BJ (cell line): ENCODE measurements around the gene PHACTR3. TPM values are rescaled to one million over a fixed set of nuclear protein-coding genes. Genes with fewer than 3 reads are reported as not detected.
"Not testable (repeated sequence)": the region's sequence is repeated elsewhere in the genome, so short reads cannot be mapped to it uniquely, and the experiment has no call there.

ENCODE experiments used
- CTCF ChIA-PET: fragments of 350-600 bp; formaldehyde crosslinking; extraction: SDS; loops from one replicate; lab custom pipeline; 2021; ENCODE audit warnings: antibody characterized with exemption, inconsistent platforms; lab: Yijun Ruan, JAX
- POLR2A ChIA-PET: fragments of 300-600 bp; sonication (Branson Sonifier 250); formaldehyde crosslinking; extraction: SDS; loops from one replicate; lab custom pipeline; 2021; ENCODE audit warnings: antibody characterized with exemption; lab: Charles Lee
- DNase-seq: peaks from one replicate; pipeline ENCODE4 v3.0.0-alpha.2; 2011; ENCODE audit warnings: low read depth
- H3K27me3 ChIP-seq: 2 replicates; pipeline ENCODE4 v1.6.0; 2011; ENCODE audit warnings: low read length; ENCODE audit not compliant: control insufficient read depth, insufficient read depth
- H3K36me3 ChIP-seq: 2 replicates; pipeline ENCODE4 v1.5.1; 2011; ENCODE audit warnings: low read length; ENCODE audit not compliant: control insufficient read depth, insufficient read depth
- H3K4me3 ChIP-seq: 2 replicates; pipeline ENCODE4 v1.5.1; 2011; ENCODE audit warnings: low read depth, mild to moderate bottlenecking, control low read depth, low read length
- polyA plus RNA-seq: library from polyadenylated mRNA; depleted of rRNA; stranded (reverse); fragments of >200 nt; gene quantifications from 2 replicates; pipeline ENCODE4 v1.2.3, GENCODE V29; 2011
- TF ChIP-seq, protein P1 (sequence below): IDR thresholded peaks from 2 replicates; pipeline ENCODE4 v1.5.1; 2011; ENCODE audit warnings: low read depth, mild to moderate bottlenecking, control low read depth, inconsistent platforms, low read length, moderate library complexity; ENCODE audit not compliant: insufficient read depth

Gene PHACTR3
- polyA plus RNA-seq, 1 experiment, result not detected

DNA sequence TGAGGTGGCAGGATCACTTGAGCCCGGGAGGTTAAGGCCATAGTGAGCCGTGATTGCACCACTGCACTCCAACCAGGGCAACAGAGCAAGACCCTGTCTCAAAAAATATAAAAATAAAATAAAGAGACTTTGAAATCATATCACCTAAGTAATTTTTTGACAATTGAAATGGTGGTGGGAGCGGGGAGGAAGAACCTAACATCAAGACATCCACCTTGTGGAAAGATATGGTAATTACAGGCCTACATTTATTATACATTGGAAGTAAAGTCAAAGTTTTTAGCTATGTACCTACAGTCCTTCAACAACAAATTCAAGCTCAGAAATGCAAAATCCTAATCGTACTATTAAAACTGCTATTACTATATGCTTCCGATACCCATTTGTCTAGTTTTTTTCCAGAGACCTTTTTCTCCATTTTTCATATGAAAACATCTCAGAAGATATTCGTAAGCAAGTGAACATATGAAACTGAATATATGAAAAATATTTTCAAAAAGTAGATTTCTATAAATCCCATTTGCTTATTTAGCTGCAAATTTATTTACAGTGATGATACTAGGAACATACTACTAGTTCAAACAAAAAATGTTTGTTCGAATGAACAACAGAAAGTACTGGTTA is 245.8 kb downstream of the PHACTR3 start:
- Histone ChIP-seq H3K27me3 (no peaks in the 10 kb centered on the region), H3K4me3 (no peak overlapping the region), H3K36me3 (no peaks in the 10 kb centered on the region)
- TF ChIP-seq, protein P1, sequence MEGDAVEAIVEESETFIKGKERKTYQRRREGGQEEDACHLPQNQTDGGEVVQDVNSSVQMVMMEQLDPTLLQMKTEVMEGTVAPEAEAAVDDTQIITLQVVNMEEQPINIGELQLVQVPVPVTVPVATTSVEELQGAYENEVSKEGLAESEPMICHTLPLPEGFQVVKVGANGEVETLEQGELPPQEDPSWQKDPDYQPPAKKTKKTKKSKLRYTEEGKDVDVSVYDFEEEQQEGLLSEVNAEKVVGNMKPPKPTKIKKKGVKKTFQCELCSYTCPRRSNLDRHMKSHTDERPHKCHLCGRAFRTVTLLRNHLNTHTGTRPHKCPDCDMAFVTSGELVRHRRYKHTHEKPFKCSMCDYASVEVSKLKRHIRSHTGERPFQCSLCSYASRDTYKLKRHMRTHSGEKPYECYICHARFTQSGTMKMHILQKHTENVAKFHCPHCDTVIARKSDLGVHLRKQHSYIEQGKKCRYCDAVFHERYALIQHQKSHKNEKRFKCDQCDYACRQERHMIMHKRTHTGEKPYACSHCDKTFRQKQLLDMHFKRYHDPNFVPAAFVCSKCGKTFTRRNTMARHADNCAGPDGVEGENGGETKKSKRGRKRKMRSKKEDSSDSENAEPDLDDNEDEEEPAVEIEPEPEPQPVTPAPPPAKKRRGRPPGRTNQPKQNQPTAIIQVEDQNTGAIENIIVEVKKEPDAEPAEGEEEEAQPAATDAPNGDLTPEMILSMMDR, result peak; percentile 58
- DNase-seq, result no peak
- ChIA-PET POLR2A (no interaction called here), CTCF (interaction anchor here (0.6 to 6.2 kb wide), 12 partner anchors 10 to 1459 kb away, joined by 3 to 79 read pairs (median 4); no protein-coding TSS in a partner anchor)

DNA sequence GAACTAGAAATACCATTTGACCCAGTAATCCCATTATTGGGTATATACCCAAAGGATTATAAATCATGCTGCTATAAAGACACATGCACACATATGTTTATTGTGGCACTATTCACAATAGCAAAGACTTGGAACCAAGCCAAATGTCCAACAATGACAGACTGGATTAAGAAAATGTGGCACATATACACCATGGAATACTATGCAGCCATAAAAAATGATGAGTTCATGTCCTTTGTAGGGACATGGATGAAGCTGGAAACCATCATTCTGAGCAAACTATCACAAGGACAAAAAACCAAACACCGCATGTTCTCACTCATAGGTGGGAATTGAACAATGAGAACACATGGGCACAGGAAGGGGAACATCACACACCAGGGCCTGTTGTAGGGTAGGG is 252.2 kb downstream of the PHACTR3 start:
- DNase-seq, H3K36me3 ChIP-seq, POLR2A ChIA-PET, H3K27me3 ChIP-seq, H3K4me3 ChIP-seq, CTCF ChIA-PET: not testable (repeated sequence)

DNA sequence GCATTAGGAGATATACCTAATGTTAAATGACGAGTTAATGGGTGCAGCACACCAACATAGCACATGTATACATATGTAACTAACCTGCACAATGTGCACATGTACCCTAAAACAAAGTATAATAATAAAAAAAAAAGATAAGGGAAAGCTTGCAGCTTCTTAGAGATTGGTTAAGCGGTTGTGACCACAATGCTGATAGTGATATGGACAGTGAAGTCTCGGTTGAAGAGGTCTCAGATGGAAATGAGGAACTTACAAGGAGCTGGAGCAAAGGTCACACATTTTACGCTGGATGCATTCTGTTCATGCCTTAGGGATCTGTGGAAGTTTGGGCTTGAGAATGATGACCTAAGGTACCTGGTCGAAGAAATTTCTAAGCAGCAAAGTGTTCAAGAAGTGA is 252.6 kb downstream of the PHACTR3 start:
- H3K4me3 ChIP-seq, DNase-seq, H3K36me3 ChIP-seq, POLR2A ChIA-PET, H3K27me3 ChIP-seq, CTCF ChIA-PET: not testable (repeated sequence)

DNA sequence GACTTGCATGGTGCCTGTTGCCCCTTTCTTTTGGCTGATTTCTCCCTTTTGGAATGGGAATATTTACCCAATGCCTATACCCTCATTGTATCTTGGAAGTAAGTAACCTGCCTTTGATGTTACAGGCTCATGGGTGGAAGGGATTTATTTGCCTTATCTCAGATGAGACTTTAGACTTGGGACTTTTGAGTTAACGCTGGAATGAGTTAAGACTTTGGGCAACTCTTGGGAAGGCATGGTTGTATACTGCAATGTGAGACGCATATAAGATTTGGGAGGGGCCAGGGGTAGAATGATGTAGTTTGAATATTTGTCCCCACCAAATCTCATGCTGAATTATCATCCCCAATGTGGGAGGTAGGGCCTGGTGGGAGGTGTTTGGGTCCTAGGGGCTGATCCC is 253.6 kb downstream of the PHACTR3 start:
- DNase-seq, result no peak
- H3K36me3 ChIP-seq, result no peaks in the 10 kb centered on the region
- H3K4me3 ChIP-seq, result no peak overlapping the region
- CTCF ChIA-PET, result interaction anchor here (0.7 kb wide), 1 partner anchor 100 kb away, joined by 3 read pairs; no protein-coding TSS in a partner anchor
- TF ChIP-seq, protein P1, result no peak
- H3K27me3 ChIP-seq, result no peaks in the 10 kb centered on the region
- POLR2A ChIA-PET, result no interaction called here

DNA sequence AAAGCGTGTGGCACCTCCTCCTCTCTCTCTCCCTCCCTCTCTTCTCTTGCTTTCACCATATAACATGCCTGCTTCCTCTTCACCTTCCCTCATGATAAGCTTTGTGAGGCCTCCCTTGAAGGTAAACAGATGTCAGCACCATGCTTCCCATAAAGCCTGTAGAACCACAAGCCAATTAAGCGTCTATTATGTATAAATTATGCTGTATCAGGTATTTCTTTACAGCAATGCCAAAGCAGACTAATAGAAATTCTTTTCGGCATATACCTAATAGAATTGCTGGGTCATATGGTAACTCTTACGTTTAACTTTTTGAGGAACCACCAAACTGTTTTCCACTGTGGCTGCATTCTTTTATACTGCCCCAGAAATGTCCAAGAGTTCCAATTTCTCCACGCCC is 254.1 kb downstream of the PHACTR3 start:
- H3K4me3 ChIP-seq, result no peak overlapping the region
- no peak for DNase-seq
- no peaks in the 10 kb centered on the region for H3K36me3 ChIP-seq
- ChIA-PET POLR2A (no interaction called here), CTCF (interaction anchor here (0.7 kb wide), 1 partner anchor 100 kb away, joined by 3 read pairs; no protein-coding TSS in a partner anchor)
- TF ChIP-seq, protein P1, result no peak
- no peaks in the 10 kb centered on the region for H3K27me3 ChIP-seq

DNA sequence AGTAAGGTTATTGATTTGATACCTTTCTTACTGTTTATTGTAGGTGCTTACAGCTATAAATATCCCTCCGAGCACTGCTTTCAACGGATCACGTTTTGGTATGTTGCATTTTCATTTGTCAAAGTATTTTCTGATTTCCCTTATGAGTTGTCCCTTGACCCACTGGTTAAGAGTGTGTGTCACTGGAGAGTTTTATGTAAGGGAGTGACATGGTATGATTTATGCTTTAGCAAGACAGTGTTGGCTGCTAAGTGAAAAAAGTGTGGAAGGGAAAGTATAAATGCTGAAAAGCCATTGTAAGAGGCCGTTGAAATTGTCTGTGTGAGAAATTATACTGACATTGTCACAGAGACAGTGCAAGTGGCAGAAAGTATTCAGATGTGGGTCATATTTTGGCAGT is 257.1 kb downstream of the PHACTR3 start:
- TF ChIP-seq, protein P1, result no peak
- CTCF ChIA-PET, result interaction anchor here (1.8 kb wide), 1 partner anchor 10 kb away, joined by 5 read pairs; no protein-coding TSS in a partner anchor

More for the DNA sequence above, 257.1 kb downstream of the PHACTR3 start:
- H3K27me3 ChIP-seq, result no peaks in the 10 kb centered on the region
- H3K4me3 ChIP-seq, result no peak overlapping the region
- H3K36me3 ChIP-seq, result no peaks in the 10 kb centered on the region
- no peak for DNase-seq
- POLR2A ChIA-PET, result no interaction called here
